Right atrium auricular region (tissue), 2 donors: ENCODE measurements around the gene PLA2G2C. TPM values are rescaled to one million over a fixed set of nuclear protein-coding genes. Genes with fewer than 3 reads are reported as not detected.

Source experiments
- DNase-seq: peaks from one replicate; pipeline ENCODE4 v3.0.0-alpha.2; 2019; ENCODE audit warnings: low spot score
- H3K27ac ChIP-seq, 2 donors: fragments of 200-600 bp; sonication (generic); 1 replicate in 1 of 2; 2 replicates in 1 of 2; pipeline ENCODE4 v1.5.1; 2016 to 2019
- H3K27me3 ChIP-seq, 2 donors: fragments of 200-600 bp; sonication (generic); one replicate each; pipeline versions ENCODE4 v1.5.1 to v1.6.0; 2017 to 2019
- H3K36me3 ChIP-seq: fragments of 200-600 bp; sonication (generic); one replicate; pipeline ENCODE4 v1.5.1; 2016
- H3K4me1 ChIP-seq, 2 donors: fragments of 200-600 bp; sonication (generic); one replicate each; pipeline versions ENCODE4 v1.5.1 to v1.6.0; 2017 to 2019
- H3K4me3 ChIP-seq, 2 donors: fragments of 200-600 bp; sonication (generic); 1 replicate in 1 of 2; 2 replicates in 1 of 2; pipeline ENCODE4 v1.5.1; 2017 to 2019; ENCODE audit warnings: mild to moderate bottlenecking in 1 of 2, moderate library complexity in 1 of 2
- H3K9me3 ChIP-seq, 2 donors: fragments of 200-600 bp; sonication (generic); one replicate each; pipeline ENCODE4 v1.5.1; 2019
- CTCF ChIP-seq, 2 donors: fragments of 200-600 bp; sonication (generic); IDR thresholded peaks; one replicate each; pipeline ENCODE4 v1.5.1; 2019; ENCODE audit warnings: antibody characterized with exemption in 2 of 2
- total RNA-seq, 2 donors: library from RNA; depleted of rRNA; stranded (reverse); fragments of >200 nt; gene quantifications; one replicate each; pipeline ENCODE4 v1.1.0, GENCODE V29; 2016

PLA2G2C gene
- total RNA-seq, 2 donors from 2014 or later = not detected

- H3K4me3 ChIP-seq = no peak overlapping the region
- H3K27me3 ChIP-seq = no peaks in the 10 kb centered on the region
- H3K27ac ChIP-seq = peak overlapping the region; percentile 53
- no peak for TF ChIP-seq CTCF (IDR thresholded peaks at IDR 0.05)
- no peaks in the 10 kb centered on the region for H3K9me3 ChIP-seq
- H3K36me3 ChIP-seq = no peaks in the 10 kb centered on the region
- peaks cover 0 to 16% of the 10 kb centered on the region in 2 donors for H3K4me1 ChIP-seq
- no peak for DNase-seq
Observed at GRCh38 chr1:20153000-20153418, 33.3 kb downstream of the PLA2G2C start.

- peak overlapping the region; percentile 53 for H3K27ac ChIP-seq
- TF ChIP-seq CTCF (IDR thresholded peaks at IDR 0.05) = peak in 1 of 2 donors; percentile 3
Observed at GRCh38 chr1:20152599-20152930, 33.8 kb downstream of the PLA2G2C start.

GRCh38 chr1:20151906-20152598, 34.3 kb downstream of the PLA2G2C start:
- H3K27ac ChIP-seq = peak overlapping the region; percentile 53

More at GRCh38 chr1:20152599-20152930, 33.8 kb downstream of the PLA2G2C start:
- Histone ChIP-seq H3K36me3 (no peaks in the 10 kb centered on the region), H3K27me3 (no peaks in the 10 kb centered on the region), H3K4me3 (peak overlapping the region in 1 of 2 donors; percentile 50), H3K4me1 (peaks cover 0 to 16% of the 10 kb centered on the region in 2 donors), H3K9me3 (no peaks in the 10 kb centered on the region)
- no peak for DNase-seq

GRCh38 chr1:20150969-20151368, 35.3 kb downstream of the PLA2G2C start:
- no peaks in the 10 kb centered on the region for H3K9me3 ChIP-seq
- H3K4me1 ChIP-seq = peaks cover 0 to 16% of the 10 kb centered on the region in 2 donors
- DNase-seq = no peak
- no peak for TF ChIP-seq CTCF (IDR thresholded peaks at IDR 0.05)
- no peak overlapping the region for H3K27ac ChIP-seq
- H3K4me3 ChIP-seq = no peak overlapping the region
- no peaks in the 10 kb centered on the region for H3K36me3 ChIP-seq
- no peaks in the 10 kb centered on the region for H3K27me3 ChIP-seq

More at GRCh38 chr1:20151906-20152598, 34.3 kb downstream of the PLA2G2C start:
- Histone ChIP-seq H3K9me3 (no peaks in the 10 kb centered on the region), H3K27me3 (no peaks in the 10 kb centered on the region), H3K4me3 (peak overlapping the region; percentile 16 to 50), H3K36me3 (no peaks in the 10 kb centered on the region), H3K4me1 (peaks cover 0 to 16% of the 10 kb centered on the region in 2 donors)
- peak; percentile 93 for DNase-seq
- peak; percentile 76 to 97 for TF ChIP-seq CTCF (IDR thresholded peaks at IDR 0.05)

- Histone ChIP-seq H3K4me1 (peaks cover 0 to 16% of the 10 kb centered on the region in 2 donors), H3K36me3 (no peaks in the 10 kb centered on the region), H3K4me3 (no peak overlapping the region), H3K27ac (no peak overlapping the region), H3K27me3 (no peaks in the 10 kb centered on the region), H3K9me3 (no peaks in the 10 kb centered on the region)
- no peak for DNase-seq
- no peak for TF ChIP-seq CTCF (IDR thresholded peaks at IDR 0.05)
Observed at GRCh38 chr1:20150326-20150705, 36.0 kb downstream of the PLA2G2C start.
